Jurkat, Clone E6-1 (cell line): ENCODE data around the gene HACD4. TPM values are rescaled to one million over a fixed set of nuclear protein-coding genes. Genes with fewer than 3 reads are reported as not detected.

ENCODE experiments used
- DNase-seq: peaks from one replicate; pipeline ENCODE4 v3.0.0-alpha.2; 2011; ENCODE audit warnings: low read depth, low spot score
- H3K4me3 ChIP-seq: 2 replicates; pipeline ENCODE4 v1.5.1; 2011; ENCODE audit warnings: mild to moderate bottlenecking, low read length, control low read depth, moderate library complexity
- polyA plus RNA-seq: library from polyadenylated mRNA; unstranded; fragments of >200 nt; gene quantifications from one replicate; pipeline ENCODE4 v1.2.1, GENCODE V29; 2012; ENCODE audit warnings: missing spikeins; ENCODE audit not compliant: insufficient read length, insufficient read depth

The HACD4 gene
- 5.2 TPM for polyA plus RNA-seq

- DNase-seq, result peak; percentile 24
- H3K4me3 ChIP-seq, result peak within 1 kb of the TSS; percentile 55
Observed at GRCh38 chr9:21031091-21031807, at the start of gene HACD4. HACD4 (minus strand) TSS chr9:21031640; CDS start chr9:21031590, 50 bp downstream.

GRCh38 chr9:21080793-21081192 is 49.4 kb upstream of the HACD4 start:
- DNase-seq, result no peak
- no peak overlapping the region for H3K4me3 ChIP-seq

- no peak overlapping the region for H3K4me3 ChIP-seq
- no peak for DNase-seq
Observed at GRCh38 chr9:21078702-21079101, 47.3 kb upstream of the HACD4 start.

- H3K4me3 ChIP-seq, result no peak within 1 kb of the TSS
- no peak for DNase-seq
Observed at GRCh38 chr9:21077781-21078180, 46.3 kb upstream of the HACD4 start, which contains the start of gene IFNB1. IFNB1 (minus strand) TSS chr9:21077942; CDS start chr9:21077869, 73 bp downstream.

- H3K4me3 ChIP-seq, result no peak overlapping the region
- DNase-seq, result no peak
Observed at GRCh38 chr9:21075484-21075883, 44.0 kb upstream of the HACD4 start.

GRCh38 chr9:21070906-21071305 is 39.5 kb upstream of the HACD4 start:
- no peak for DNase-seq
- H3K4me3 ChIP-seq, result no peak overlapping the region

GRCh38 chr9:21070171-21070571 is 38.7 kb upstream of the HACD4 start:
- no peak overlapping the region for H3K4me3 ChIP-seq
- DNase-seq, result no peak

GRCh38 chr9:21060919-21061561 is 29.6 kb upstream of the HACD4 start:
- DNase-seq, result peak; percentile 76
- H3K4me3 ChIP-seq, result no peak overlapping the region

- H3K4me3 ChIP-seq, result no peak overlapping the region
- no peak for DNase-seq
Observed at GRCh38 chr9:21056931-21057330, 25.5 kb upstream of the HACD4 start.

- DNase-seq, result no peak
- no peak overlapping the region for H3K4me3 ChIP-seq
Observed at GRCh38 chr9:21053851-21054250, 22.4 kb upstream of the HACD4 start.

GRCh38 chr9:21047281-21047691 is 15.8 kb upstream of the HACD4 start:
- H3K4me3 ChIP-seq, result no peak overlapping the region
- DNase-seq, result no peak

GRCh38 chr9:21043841-21044240 is 12.4 kb upstream of the HACD4 start:
- DNase-seq, result no peak
- H3K4me3 ChIP-seq, result no peak overlapping the region

GRCh38 chr9:21042466-21042865 is 11.0 kb upstream of the HACD4 start:
- no peak for DNase-seq

GRCh38 chr9:21039302-21039701 is 7.9 kb upstream of the HACD4 start:
- H3K4me3 ChIP-seq, result no peak overlapping the region
- DNase-seq, result no peak

More at GRCh38 chr9:21042466-21042865, 11.0 kb upstream of the HACD4 start:
- no peak overlapping the region for H3K4me3 ChIP-seq

GRCh38 chr9:21037278-21037677 is 5.8 kb upstream of the HACD4 start:
- no peak for DNase-seq

GRCh38 chr9:21031808-21032183 is 356 bp upstream of the HACD4 start:
- no peak for DNase-seq
- peak overlapping the region; percentile 55 for H3K4me3 ChIP-seq

More at GRCh38 chr9:21037278-21037677, 5.8 kb upstream of the HACD4 start:
- H3K4me3 ChIP-seq, result no peak overlapping the region

GRCh38 chr9:21030389-21031035 is 928 bp downstream of the HACD4 start:
- H3K4me3 ChIP-seq, result peak overlapping the region; percentile 55
- DNase-seq, result no peak

GRCh38 chr9:21029661-21030060 is 1.8 kb downstream of the HACD4 start:
- H3K4me3 ChIP-seq, result no peak overlapping the region
- no peak for DNase-seq

GRCh38 chr9:21028466-21028865 is 3.0 kb downstream of the HACD4 start:
- H3K4me3 ChIP-seq, result no peak overlapping the region
- DNase-seq, result no peak

GRCh38 chr9:21027295-21027694 is 4.1 kb downstream of the HACD4 start:
- DNase-seq, result no peak
- H3K4me3 ChIP-seq, result no peak overlapping the region
